Measurements from ENCODE around the gene DYNLT2B.
"Not testable (repeated sequence)": the region's sequence is repeated elsewhere in the genome, so short reads cannot be mapped to it uniquely, and the experiment has no call there.

The DYNLT2B gene

DNA sequence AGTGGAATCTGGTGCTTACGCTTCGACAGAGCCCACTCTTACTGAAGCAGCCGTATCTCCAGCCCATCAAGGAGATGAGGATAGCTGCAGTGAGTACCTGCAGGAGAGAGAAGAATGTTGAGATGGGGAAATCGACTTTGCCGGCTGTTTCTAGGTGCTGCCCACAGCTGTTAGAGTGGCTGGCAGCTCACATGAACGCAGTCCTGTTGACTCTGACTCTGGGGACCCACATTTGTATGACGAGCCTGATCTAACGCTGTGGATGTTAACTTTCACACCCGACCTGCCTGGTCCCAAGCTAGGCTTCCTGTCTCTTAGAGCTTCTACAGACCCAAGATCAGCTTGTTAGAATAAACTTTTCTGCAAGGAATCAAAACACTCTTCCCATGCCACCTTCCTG lies 8.9 kb upstream of the DYNLT2B start:
- ATAC-seq = no peak
- no peak for DNase-seq

DNA sequence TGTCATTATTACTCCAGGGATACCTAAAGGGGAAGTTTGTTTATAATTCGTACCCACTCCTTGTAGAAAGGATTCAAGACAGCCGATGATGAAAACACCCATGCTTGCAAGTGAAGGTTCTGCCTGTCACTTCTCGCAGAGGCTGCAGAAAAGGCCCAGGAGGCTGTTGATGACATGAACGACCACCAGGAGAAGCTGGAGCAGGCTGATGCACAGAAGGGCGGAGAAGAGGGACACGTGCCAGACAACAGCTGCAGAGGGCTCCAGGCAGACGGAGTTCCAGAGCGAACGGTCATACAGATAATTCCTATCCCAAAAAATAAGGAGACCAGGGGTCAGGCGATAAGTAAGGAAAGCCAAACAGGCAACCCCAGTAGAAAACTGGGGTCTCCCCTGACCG lies 5.7 kb upstream of the DYNLT2B start:
- no peak for DNase-seq
- no peak for ATAC-seq

DNA sequence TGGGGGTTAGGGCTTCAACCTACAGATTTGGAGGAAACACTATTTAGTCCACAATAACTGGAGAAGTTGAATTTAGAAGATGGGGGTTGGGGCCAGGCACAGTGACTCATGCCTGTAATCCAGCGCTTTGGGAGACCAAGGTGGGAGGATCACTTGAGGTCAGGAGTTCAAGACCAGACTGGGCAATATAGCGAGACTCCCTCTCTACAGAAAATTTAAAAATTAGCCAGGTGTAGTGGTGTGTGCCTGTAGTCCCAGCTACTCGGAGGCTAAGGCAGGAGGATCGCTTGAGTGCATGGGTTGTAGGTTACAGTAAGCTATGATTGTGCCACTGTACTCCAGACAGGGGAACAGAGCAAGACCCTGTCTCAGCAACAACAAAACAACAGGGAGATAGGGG lies 5.0 kb upstream of the DYNLT2B start:
- ATAC-seq (no peak), DNase-seq (no peak)

DNA sequence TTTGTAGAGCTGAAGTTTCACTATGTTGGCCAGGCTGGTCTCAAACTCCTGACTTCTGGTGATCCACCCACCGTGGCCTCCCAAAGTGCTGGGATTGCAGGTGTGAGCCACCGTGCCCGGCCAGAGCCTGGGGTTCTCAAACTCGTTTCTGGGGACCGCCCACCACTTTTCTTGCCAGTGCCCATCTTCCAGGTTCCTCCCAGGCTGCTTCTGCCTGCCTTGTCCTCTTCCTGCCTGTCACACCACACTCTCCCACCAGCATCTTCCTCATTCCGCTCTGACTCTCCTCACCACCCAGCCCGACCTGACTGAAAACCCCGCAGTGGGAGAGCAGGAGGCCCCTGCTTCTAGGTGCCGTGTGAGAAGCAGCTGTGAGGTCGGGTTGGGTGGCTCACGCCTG lies 3.1 kb upstream of the DYNLT2B start:
- no peak for DNase-seq
- ATAC-seq = no peak

DNA sequence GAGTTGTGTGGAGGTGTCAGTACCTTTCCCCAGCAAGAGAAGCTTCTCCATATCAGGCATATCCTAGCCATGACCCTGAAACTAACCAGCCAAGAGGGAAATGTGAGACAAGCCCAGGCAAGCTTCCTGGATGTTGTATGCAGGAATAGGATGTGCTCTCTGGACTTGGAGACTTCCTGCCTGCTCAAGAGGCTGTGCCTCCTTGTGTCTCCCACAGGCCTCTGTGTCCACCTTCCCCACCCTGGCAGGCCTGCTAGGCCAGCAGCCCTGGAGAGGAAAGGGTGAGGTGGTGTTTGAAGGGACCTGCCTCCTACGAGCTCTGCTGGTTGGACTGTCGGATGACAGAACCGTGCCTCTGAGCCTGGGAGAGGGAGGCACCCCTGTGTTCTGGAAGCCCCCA lies 2.1 kb upstream of the DYNLT2B start:
- ATAC-seq (no peak), DNase-seq (no peak)

DNA sequence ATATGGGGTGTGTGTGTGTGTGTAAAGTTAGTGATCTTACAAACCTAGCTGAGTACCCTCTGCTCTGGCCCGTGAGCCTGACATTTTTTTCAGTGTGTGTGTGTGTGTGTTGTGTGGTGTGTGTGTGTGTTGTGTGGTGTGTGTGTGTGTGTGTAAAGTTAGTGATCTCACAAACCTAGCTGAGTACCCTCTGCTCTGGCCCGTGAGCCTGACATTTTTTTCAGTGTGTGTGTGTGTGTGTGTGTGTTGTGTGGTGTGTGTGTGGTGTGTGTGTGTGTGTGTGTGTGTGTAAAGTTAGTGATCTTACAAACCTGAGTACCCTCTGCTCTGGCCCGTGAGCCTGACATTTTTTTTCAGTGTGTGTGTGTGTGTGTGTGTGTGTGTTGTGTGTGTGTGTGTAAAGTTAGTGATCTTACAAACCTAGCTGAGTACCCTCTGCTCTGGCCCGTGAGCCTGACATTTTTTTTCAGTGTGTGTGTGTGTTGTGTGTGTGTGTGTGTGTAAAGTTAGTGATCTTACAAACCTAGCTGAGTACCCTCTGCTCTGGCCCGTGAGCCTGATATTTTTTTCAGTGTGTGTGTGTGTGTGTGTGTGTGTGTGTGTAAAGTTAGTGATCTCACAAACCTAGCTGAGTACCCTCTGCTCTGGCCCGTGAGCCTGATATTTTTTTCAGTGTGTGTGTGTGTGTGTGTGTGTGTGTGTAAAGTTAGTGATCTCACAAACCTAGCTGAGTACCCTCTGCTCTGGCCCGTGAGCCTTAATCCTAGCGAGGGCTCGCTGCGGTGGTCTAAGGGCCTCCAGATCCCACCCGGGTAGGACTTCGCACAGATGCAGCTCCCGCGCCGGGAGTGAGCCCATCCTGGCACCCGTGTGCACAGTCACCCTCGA lies 997 bp downstream of the DYNLT2B start:
- DNase-seq, ATAC-seq: not testable (repeated sequence)

DNA sequence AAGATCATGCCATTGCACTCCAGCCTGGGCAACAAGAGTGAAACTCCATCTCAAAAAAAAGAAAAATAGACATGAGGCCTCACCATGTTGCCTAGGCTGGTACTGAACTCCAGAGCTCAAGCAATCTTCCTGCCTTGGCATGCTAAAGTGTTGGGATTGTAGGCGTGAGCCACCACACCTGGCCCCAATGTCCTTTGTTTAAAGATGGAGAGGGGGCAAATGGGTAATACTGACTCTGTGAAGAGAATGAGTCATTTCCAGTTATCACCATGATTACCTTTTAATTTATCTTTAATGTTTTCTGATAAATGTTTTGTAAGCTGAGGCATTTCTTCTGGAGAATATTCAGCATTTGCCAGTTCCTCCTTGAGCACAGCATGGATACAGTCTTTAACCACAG lies 2.2 kb downstream of the DYNLT2B start:
- no peak for ATAC-seq
- no peak for DNase-seq

DNA sequence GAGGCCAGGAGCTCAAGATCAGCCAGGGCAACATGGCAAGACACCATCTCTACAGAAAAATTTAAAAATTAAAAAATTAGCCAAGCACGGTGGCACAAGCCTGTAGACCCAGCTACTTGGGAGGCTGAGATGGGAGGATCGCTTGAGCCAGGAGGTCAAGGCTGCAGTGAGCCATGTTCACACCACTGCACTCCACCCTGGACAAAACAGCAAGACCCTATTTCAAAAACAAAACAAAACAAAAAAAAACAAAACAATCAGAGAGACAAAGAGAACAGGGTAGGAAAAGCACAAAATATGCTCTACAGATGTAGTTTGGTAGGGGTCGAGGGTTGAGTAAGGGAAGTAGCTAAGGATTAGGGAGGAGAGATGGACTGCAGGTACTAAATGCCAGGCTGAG lies 3.4 kb downstream of the DYNLT2B start:
- no peak for ATAC-seq

DNA sequence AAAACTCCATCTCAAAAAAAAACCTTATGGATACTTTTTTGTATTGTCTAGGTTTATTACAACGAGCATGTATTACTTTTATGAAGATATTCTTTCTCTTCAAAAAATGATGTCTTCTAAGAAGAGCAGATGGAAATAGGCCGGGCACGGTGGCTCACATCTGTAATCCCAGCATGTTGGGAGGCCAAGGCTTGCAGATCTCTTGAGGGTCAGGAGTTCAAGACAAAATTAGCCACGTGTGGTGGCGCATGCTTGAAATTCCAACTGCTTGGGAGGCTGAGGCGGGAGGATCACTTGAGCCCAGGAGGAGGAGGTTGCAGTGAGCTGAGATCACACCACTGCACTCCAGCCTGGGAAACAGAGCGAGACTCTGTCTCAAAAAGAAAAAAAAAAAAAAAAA lies 4.0 kb downstream of the DYNLT2B start:
- ATAC-seq, DNase-seq: not testable (repeated sequence)

More for the DNA sequence above, 3.4 kb downstream of the DYNLT2B start:
- no peak for DNase-seq

DNA sequence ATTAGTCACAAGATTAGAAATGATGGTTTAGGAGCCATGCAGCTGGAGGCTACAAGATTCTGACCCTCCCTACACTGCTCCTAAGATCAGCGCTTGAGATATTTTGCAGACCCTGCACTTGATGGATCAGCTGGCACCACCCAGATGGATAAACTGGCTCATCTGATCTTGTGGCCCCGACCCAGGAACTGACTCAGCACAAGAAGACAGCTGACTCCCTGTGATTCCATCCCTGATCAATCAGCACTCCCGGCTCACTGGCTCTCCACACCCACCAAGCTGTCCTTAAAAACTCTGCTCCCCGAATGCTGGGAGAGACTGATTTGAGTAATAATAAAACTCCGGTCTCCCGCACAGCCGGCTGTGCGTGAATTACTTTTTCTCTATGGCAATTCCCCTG lies 15.1 kb downstream of the DYNLT2B start:
- DNase-seq, ATAC-seq: not testable (repeated sequence)

DNA sequence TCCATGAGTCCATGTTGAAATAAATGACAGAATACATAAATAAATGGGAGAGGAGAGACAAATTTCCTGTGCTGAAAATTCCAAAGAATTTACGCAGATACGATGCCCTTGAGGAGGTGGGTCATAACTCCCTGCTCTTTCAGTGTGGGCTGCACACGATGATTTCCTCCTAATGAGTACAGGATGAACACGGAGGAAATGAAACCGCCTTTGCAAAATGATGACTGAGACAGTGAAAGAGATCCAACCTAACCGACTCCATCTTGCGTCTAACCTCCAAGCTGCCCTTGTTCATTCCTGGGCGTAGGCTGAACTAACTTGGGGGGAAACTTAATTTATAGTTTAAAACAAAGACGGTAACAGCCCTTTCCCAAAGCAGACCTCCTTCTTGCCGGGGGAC lies 15.5 kb downstream of the DYNLT2B start:
- ATAC-seq, DNase-seq: not testable (repeated sequence)

DNA sequence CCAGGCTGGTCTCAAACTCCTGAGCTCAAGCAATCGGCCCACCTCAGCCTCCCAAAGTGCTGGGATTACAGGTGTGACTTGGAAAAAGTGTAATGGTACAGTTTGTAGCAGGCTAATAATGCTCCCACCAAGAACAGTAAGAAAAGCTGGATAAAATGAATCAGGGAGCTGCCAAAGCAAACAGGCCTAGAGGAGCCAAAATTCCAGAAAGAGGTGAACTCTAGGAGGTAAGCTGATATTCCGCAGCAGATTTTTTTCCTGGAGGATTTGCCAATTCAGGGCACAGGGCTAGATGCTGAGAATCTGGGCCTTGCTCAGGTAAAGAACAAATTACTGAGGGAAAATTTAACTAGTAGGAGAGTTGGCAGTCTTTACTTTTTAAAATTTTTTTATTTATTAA lies 19.5 kb downstream of the DYNLT2B start:
- DNase-seq = no peak
- ATAC-seq = no peak

DNA sequence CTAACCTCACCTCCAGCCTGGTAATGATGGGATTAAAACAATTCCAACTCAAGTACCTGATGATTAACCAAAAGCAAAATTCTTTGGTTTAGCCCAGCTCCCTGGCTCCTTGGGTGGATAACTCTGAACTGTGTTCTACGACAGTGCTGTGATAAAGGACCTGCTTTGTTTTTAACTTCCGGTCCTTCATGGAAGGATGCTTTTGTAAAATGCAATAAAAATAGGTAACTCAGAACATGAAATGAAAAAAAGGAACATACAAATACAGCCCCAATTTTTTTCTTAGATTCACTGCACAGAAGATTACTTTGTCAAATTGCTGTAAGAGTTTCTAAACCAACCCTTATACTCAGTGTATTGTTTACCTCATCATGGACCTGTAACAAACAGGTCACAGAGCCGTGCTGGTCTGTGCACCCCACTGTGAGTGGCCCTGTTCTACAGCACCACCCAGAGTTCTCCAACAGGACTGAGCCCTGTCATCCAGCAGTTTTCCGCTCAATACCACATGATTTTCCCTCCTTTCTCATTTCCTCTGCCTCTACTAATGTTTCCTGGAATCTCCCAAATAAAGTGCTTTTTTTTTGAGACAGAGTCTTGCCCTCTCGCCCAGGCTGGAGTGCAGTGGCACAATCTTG lies 25.6 kb downstream of the DYNLT2B start:
- ATAC-seq (no peak), DNase-seq (no peak)

DNA sequence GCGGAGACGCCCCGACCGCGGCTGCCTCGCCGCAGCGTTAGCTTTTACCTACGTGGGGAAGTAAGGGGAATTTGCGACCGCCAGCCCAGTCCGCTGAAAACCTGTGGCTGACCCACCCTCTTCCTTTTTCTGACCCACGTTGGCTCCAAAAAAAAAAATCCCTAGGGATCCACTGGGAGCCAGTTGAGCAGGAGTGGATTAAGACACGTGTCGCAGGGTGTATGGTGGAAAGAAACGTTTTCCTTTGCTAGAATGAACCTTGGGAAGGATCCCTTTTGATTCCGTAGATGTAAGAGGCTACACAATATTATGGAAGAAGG lies 29.9 kb downstream of the DYNLT2B start:
- no peak for ATAC-seq
- no peak for DNase-seq

DNA sequence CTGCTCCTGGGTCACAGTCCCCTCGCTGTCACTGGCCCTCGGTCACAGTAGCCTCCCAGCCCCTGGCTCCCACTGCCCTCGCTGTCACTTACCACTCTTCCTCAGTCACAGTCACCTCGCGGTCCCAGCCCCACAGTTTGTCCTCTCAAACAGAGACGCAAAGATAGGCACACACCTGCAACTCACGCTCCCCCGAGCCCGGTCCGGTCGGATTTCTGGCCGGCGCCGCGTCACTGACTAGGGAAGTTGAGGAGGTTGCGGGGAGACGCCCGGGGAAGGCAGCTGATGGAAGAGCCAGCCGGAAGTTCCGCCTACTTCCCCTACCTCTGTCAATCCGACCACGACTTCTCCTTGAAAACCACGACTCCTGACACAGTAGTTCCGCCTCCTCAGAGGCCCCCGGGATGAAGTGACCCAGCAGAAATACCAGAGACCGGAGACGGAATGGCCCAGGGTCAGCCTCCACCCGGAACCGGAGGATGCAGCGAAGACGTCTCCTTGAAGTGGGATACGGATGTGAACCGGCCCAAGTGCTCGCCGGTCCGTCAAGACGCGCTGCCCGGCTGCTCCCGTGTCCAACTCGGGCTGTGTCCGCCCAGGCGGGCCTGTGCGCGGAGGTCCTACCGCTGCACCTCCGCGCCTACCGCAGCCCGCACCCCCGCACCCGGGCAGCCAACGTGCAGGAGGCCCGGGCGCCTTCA lies 30.4 kb downstream of the DYNLT2B start, which contains the start of gene PCYT1A:
TSS of gene PCYT1A (minus strand) at position 287 of the 701 bp plus-strand sequence. CDS start 17,195 bp downstream, outside the sequence.
- ATAC-seq (peak; percentile 93), DNase-seq (peak; percentile 81)

DNA sequence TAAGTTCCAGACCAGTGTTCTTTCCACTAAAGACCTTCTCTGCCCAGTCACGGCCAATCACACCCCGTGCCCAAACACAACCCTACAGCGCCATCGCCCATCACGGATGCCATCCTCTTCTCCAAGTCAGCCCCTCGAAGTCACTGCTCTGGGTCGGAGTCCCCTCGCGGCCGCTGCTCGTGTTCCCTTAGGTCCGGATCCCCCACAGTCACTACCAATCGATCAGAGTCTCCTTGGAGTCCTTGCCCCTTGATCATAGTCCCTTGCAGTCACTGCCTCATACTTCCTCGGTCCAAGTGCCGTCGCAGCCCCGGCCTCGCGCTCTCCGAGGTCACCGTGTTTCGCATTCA lies 31.0 kb downstream of the DYNLT2B start:
- DNase-seq = peak; percentile 51
- peak; percentile 44 for ATAC-seq

DNA sequence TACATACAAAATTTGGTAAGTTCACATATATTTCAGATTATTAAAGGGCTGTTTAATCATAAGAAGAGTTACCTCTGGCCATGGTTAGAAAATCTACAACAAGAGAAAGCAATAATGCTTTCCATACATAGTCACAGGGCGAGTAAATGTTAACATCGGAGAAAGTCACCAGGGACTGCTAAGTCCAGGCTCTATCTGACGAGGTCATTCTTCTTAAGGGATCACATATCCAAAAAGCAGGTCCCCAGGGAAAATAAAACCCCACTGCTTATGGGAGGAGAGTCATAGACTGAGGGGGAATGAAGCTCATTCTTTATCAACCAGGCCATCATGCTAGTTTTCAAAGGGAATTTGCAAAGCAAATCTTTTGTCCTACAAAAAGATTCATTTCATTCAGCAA lies 33.6 kb downstream of the DYNLT2B start:
- no peak for ATAC-seq
- DNase-seq = no peak

DNA sequence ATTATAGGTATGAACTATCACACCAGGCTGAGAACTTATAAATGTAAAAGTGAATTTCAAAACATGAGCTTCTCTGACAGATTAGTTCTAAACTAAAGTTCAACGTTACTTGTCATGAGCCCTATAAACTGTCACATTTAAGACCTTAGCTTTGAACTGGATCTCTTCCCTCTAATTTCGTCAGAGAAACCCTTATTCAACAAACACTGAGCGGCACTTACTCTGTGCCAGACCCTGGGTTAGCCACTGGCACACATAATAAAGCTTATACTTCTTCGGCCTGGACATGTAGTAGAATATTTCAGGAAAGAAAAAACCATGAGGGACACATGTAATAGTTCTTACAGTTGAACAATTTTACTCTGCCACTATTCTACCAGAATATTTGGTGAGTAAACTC lies 36.1 kb downstream of the DYNLT2B start:
- no peak for ATAC-seq
- no peak for DNase-seq

DNA sequence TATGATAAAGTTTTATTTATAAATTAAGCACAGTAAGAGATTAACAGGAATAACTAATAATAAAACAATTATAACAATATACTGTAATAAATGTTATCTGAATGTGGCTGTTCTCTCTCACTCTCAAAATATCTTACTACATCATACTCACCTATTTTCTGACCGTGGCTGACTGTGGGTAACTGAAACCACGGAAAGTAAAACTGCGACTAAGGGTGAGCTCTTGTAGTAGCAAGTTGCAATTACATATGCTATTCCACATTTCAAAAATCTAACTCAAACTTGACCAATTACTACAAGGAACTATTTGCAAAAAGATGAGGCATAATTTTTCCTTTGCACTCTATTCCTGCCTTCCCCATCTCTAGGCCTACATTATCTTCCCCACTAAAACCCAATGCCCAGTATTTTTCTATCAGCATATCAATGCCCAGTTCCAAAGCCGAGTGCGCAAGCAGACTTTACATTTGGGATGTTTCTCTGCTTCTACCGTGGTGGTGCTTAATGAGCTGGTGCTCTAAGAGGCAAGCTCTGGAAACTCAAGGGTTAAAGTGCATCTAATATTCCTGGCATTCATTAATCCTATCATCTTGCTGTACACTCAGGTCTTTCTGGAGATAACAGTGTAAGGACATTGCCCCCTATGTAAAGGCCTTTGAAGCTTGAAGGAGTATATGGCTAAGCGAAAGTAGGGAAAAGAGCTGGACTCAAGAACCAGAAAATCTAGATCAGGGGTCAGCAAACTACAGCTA lies 37.2 kb downstream of the DYNLT2B start:
- DNase-seq (no peak), ATAC-seq (peak; percentile 55)

DNA sequence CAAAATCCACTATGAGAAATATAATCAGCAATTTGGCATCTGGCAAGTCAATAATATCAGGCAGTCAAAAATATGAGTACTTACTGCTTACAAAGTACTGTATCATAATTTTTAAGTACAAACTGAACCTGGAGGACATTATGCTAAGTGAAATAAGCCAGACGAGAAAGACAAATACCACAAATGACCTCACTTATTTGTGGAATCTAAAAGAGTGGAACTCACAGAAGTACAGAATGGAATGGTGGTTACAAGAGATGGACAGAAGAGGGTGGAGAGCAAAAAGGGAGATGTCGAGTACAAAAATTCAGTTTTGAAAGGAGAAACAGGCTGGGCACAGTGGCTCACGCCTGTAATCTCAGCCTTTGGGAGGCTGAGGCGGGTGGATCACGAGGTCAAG lies 42.9 kb downstream of the DYNLT2B start:
- DNase-seq (no peak), ATAC-seq (no peak)

DNA sequence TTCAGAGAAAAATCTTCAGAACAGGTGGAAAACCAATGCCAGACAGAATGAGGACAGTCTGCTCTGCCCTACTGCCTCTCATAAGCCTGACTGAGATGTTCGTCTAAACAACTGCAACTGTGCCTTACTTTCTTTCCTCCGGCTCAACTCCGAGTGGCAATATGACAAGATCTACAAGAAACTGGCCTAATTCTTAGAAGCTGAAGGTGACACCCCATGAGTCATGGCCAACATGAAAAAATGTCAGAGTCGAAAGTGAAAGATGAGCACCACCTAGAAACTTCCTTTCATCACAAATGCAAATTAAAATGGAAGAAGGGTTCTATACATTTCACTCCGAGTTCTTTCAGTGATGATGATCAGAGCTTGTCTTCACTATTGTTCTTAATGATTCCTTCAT lies 43.5 kb downstream of the DYNLT2B start:
- DNase-seq = peak; percentile 55

DNA sequence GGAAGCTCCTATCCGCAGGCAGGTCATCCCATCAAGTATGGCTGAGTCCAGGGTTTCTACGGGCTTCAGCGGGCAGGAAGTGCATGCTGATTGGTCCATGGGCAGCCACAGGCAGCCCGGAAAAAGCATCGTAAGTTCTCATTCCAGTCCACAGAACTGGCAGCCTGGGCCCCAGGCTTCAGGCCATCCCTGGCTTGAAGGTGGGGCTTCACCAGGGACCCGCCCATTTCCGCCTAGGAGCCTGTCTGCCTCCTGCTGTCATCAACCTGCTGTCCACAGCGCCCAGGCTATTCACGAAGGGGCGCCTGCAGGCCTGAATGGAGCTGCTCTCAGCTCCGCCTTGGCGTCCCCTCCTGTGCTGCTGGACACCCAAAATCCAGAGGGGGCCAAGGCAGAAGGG lies 44.4 kb downstream of the DYNLT2B start:
- ATAC-seq = no peak
- DNase-seq = no peak

More for the DNA sequence above, 43.5 kb downstream of the DYNLT2B start:
- ATAC-seq = peak; percentile 90

Data from stimulated activated naive CD8-positive, alpha-beta T cell treated with anti-CD3 and anti-CD28 coated beads, Interleukin-15, Interleukin-2, amounts not matched to agents 100 U/mL and 50 U/mL, for 24 hours (primary cell).